OCI-LY7 (cell line): ENCODE data around the gene EGFR. TPM values are rescaled to one million over a fixed set of nuclear protein-coding genes. Genes with fewer than 3 reads are reported as not detected.

ENCODE experiments used
- BruUV-seq: library from RNA; stranded (reverse); fragments of 400-500 nt; replicated peaks from 2 replicates; lab custom pipeline; 2021; lab: Mats Ljungman, UMichigan
- CTCF ChIA-PET: fragments of 300-600 bp; sonication (Branson Sonifier 250); formaldehyde crosslinking; loops from one replicate; lab custom pipeline; 2022; ENCODE audit warnings: antibody characterized with exemption; ENCODE audit not compliant: unreplicated experiment; lab: Charles Lee
- POLR2A ChIA-PET: fragments of 300-600 bp; sonication (Branson Sonifier 250); formaldehyde crosslinking; loops from one replicate; lab custom pipeline; 2022; ENCODE audit warnings: antibody characterized with exemption; lab: Charles Lee
- DNase-seq: peaks from one replicate; pipeline ENCODE4 v3.0.0-alpha.2; 2015; ENCODE audit warnings: low spot score
- H2AFZ ChIP-seq: fragments of 200-600 bp; sonication (generic), shearing (Covaris generic); 2 replicates; pipeline ENCODE4 v1.6.1; 2014; ENCODE audit warnings: mild to moderate bottlenecking, antibody characterized with exemption, low read length, moderate library complexity
- H3K27ac ChIP-seq: fragments of 200-600 bp; sonication (generic); 2 replicates; pipeline ENCODE4 v1.5.1; 2014; ENCODE audit warnings: mixed run types, low read depth, mild to moderate bottlenecking, moderate library complexity, low read length, inconsistent platforms; ENCODE audit not compliant: poor library complexity, severe bottlenecking
- H3K36me3 ChIP-seq: fragments of 200-600 bp; sonication (generic); 2 replicates; pipeline ENCODE4 v1.6.1; 2014; ENCODE audit warnings: mild to moderate bottlenecking, antibody characterized with exemption, low read length, moderate library complexity, mixed read lengths; ENCODE audit not compliant: insufficient read depth
- H3K4me1 ChIP-seq: fragments of 200-600 bp; sonication (generic); 2 replicates; pipeline ENCODE4 v1.5.1; 2014; ENCODE audit warnings: mild to moderate bottlenecking, low read length; ENCODE audit not compliant: insufficient read depth, poor library complexity, severe bottlenecking
- H3K4me2 ChIP-seq: fragments of 200-600 bp; sonication (generic); 2 replicates; pipeline ENCODE4 v1.6.1; 2014; ENCODE audit warnings: mild to moderate bottlenecking, low read length
- H3K4me3 ChIP-seq: fragments of 200-600 bp; sonication (generic); 2 replicates; pipeline ENCODE4 v1.5.1; 2014; ENCODE audit warnings: mild to moderate bottlenecking, low read depth, low read length; ENCODE audit not compliant: poor library complexity, severe bottlenecking
- H3K79me2 ChIP-seq: fragments of 200-600 bp; sonication (generic); 2 replicates; pipeline ENCODE4 v1.6.1; 2016; ENCODE audit warnings: low read depth, mild to moderate bottlenecking, low read length, moderate library complexity, mixed read lengths; ENCODE audit not compliant: insufficient read depth
- H3K9me2 ChIP-seq: fragments of 200-600 bp; sonication (generic); 2 replicates; pipeline ENCODE4 v1.6.1; 2016; ENCODE audit warnings: mild to moderate bottlenecking, low read length, mixed read lengths; ENCODE audit not compliant: insufficient read depth
- H3K9me3 ChIP-seq: fragments of 200-600 bp; sonication (generic); 2 replicates; pipeline ENCODE4 v1.6.1; 2014; ENCODE audit warnings: mild to moderate bottlenecking, mixed run types, low read length, mixed read lengths
- H4K20me1 ChIP-seq: fragments of 200-600 bp; sonication (generic); 2 replicates; pipeline ENCODE4 v1.6.1; 2014; ENCODE audit warnings: mild to moderate bottlenecking, antibody characterized with exemption, low read length, moderate library complexity, mixed read lengths; ENCODE audit not compliant: insufficient read depth
- EZH2phosphoT487 ChIP-seq: fragments of 200-600 bp; sonication (generic); IDR thresholded peaks from 2 replicates; pipeline ENCODE4 v1.6.1; 2018; ENCODE audit warnings: low read depth, borderline replicate concordance, mild to moderate bottlenecking, mixed run types, antibody characterized with exemption, low read length, moderate library complexity, mixed read lengths
- intact Hi-C: fragments of 100-400 bp; cut with micrococcal nuclease; formaldehyde crosslinking; loops from one replicate; pipeline ENCODE4 v1.10.0; 2022; ENCODE audit not compliant: unreplicated experiment
- total RNA-seq, 2 experiments: library from RNA; depleted of rRNA in 1 of 2; stranded (reverse); fragments of >200 nt in 1 of 2; shearing (Covaris generic) in 1 of 2; gene quantifications; 2 replicates each; pipeline ENCODE4 v1.2.3, GENCODE V29; 2014 to 2022
- TF ChIP-seq, protein P1 (sequence below): fragments of 200-600 bp; sonication (generic); conservative IDR thresholded peaks from 2 replicates; pipeline ENCODE4 v1.5.1; 2014; ENCODE audit warnings: mild to moderate bottlenecking, antibody characterized with exemption, low read length, moderate library complexity, mixed read lengths

EGFR gene
- total RNA-seq, 2 experiments from 2014 or later: 0.27 TPM; not detected in 1

DNA sequence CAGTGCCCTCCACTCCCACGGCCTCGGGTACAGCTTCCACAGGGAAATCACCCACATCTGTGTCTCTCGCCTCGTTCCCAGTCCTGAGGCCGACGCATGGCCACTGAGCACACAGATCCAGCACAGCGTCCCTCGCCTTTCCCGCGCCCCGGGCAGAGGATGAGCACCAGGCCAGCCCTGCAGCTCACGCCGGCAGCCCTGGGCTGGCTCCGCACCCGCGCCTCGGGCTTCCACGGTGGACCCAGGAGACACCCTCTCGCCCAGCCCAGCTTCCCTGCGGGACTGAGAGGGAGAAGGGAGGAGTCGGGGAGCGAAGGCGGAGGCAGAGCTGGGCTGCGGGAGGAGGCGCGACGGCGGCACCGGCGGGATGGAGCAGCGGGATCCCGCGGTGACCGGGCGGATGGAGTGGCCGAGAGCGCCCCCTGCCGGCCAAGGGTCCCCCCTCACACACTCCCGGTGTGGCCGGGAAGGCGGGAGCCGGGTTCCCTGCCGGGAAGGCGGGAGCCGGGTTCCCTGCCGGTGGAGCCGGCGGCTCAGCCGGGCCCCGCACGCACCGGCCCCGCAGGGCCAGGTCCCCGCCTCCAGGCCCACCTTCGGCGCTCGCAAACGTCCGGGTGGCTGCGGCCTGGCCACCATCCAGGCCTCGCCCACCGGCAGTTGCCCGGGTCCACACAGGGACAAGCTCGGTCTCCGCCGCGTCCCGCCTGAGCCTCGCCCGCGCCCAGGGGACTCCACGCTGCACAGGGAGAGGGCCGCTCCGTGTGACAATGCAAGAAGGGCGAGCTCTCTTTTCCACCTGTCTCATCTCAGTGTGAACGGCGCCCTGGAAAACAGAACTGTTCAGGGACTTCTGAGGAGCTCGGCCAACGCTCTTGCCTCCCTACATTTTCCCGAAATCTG, 236.0 kb downstream of the EGFR start:
- no TSS peak for BruUV-seq
- no peaks in the 10 kb centered on the region for H3K9me2 ChIP-seq
- peaks cover 5% of the 10 kb centered on the region for H3K4me1 ChIP-seq
- no peaks in the 10 kb centered on the region for H3K9me3 ChIP-seq
- CTCF ChIA-PET: interaction anchor here (0.5 to 1.2 kb wide), 4 partner anchors 13 to 600 kb away, joined by 3 read pairs; partner anchors contain the start of gene SEC61G
- POLR2A ChIA-PET: interaction anchor here (0.6 to 0.7 kb wide), 3 partner anchors 167 to 775 kb away, joined by 3 to 4 read pairs (median 3); no protein-coding TSS in a partner anchor
- H3K4me2 ChIP-seq: peak overlapping the region; percentile 90
- H3K36me3 ChIP-seq: no peaks in the 10 kb centered on the region
- H3K79me2 ChIP-seq: no peaks in the 10 kb centered on the region
- peak; percentile 54 for DNase-seq
- TF ChIP-seq, protein P1, sequence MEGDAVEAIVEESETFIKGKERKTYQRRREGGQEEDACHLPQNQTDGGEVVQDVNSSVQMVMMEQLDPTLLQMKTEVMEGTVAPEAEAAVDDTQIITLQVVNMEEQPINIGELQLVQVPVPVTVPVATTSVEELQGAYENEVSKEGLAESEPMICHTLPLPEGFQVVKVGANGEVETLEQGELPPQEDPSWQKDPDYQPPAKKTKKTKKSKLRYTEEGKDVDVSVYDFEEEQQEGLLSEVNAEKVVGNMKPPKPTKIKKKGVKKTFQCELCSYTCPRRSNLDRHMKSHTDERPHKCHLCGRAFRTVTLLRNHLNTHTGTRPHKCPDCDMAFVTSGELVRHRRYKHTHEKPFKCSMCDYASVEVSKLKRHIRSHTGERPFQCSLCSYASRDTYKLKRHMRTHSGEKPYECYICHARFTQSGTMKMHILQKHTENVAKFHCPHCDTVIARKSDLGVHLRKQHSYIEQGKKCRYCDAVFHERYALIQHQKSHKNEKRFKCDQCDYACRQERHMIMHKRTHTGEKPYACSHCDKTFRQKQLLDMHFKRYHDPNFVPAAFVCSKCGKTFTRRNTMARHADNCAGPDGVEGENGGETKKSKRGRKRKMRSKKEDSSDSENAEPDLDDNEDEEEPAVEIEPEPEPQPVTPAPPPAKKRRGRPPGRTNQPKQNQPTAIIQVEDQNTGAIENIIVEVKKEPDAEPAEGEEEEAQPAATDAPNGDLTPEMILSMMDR: peak; percentile 73
- TF ChIP-seq EZH2phosphoT487: no peak
- H3K27ac ChIP-seq: no peak overlapping the region
- H4K20me1 ChIP-seq: no peaks in the 10 kb centered on the region
- H3K4me3 ChIP-seq: peak overlapping the region; percentile 64
- intact Hi-C loops: loop anchor here (1.0 to 10.0 kb wide), 3 partner anchors 113 to 481 kb away; no protein-coding TSS in a partner anchor
- H2AFZ ChIP-seq: peak overlapping the region; percentile 94

GRCh38 chr7:55255496-55256445, 237.0 kb downstream of the EGFR start:
- ChIA-PET CTCF (interaction anchor here (0.7 to 1.2 kb wide), 2 partner anchors 12 to 132 kb away, joined by 3 read pairs; no protein-coding TSS in a partner anchor), POLR2A (interaction anchor here (0.6 kb wide), 1 partner anchor 166 kb away, joined by 4 read pairs; no protein-coding TSS in a partner anchor)
- DNase-seq: peak; percentile 77
- no peak overlapping the region for H3K27ac ChIP-seq
- no peaks in the 10 kb centered on the region for H3K9me2 ChIP-seq
- BruUV-seq: no TSS peak
- intact Hi-C loops: loop anchor here (1.0 to 10.0 kb wide), 3 partner anchors 113 to 481 kb away; no protein-coding TSS in a partner anchor
- no peaks in the 10 kb centered on the region for H3K9me3 ChIP-seq
- H3K36me3 ChIP-seq: no peaks in the 10 kb centered on the region
- peaks cover 5% of the 10 kb centered on the region for H3K4me1 ChIP-seq
- peak overlapping the region; percentile 94 for H2AFZ ChIP-seq
- no peak for TF ChIP-seq EZH2phosphoT487
- TF ChIP-seq, protein P1: peak; percentile 81
- peak overlapping the region; percentile 90 for H3K4me2 ChIP-seq
- peak overlapping the region; percentile 64 for H3K4me3 ChIP-seq
- no peaks in the 10 kb centered on the region for H4K20me1 ChIP-seq
- no peaks in the 10 kb centered on the region for H3K79me2 ChIP-seq
